SK-MEL-5 (cell line): ENCODE data around the gene ARHGAP23. TPM values are rescaled to one million over a fixed set of nuclear protein-coding genes. Genes with fewer than 3 reads are reported as not detected.
"Not testable (repeated sequence)": the region's sequence is repeated elsewhere in the genome, so short reads cannot be mapped to it uniquely, and the experiment has no call there.

Experiments used
- DNase-seq: peaks from one replicate; pipeline ENCODE4 v3.0.0-alpha.2; 2016; ENCODE audit warnings: low read depth, low spot score
- in situ Hi-C: cut with HindIII; loops from 2 replicates; pipeline ENCODE4 v1.10.0; 2016; ENCODE audit warnings: low sequenced_read_pairs, high pct_unique_total_duplicates, low pct_unique_long_range_greater_than_20kb
- total RNA-seq: library from RNA; depleted of rRNA; stranded (reverse); fragments of >200 nt; shearing (Covaris generic); gene quantifications from 2 replicates; pipeline ENCODE4 v1.2.3, GENCODE V29; 2014

The ARHGAP23 gene
- total RNA-seq, 1 experiment from 2014 or later: 0.34 TPM

DNA sequence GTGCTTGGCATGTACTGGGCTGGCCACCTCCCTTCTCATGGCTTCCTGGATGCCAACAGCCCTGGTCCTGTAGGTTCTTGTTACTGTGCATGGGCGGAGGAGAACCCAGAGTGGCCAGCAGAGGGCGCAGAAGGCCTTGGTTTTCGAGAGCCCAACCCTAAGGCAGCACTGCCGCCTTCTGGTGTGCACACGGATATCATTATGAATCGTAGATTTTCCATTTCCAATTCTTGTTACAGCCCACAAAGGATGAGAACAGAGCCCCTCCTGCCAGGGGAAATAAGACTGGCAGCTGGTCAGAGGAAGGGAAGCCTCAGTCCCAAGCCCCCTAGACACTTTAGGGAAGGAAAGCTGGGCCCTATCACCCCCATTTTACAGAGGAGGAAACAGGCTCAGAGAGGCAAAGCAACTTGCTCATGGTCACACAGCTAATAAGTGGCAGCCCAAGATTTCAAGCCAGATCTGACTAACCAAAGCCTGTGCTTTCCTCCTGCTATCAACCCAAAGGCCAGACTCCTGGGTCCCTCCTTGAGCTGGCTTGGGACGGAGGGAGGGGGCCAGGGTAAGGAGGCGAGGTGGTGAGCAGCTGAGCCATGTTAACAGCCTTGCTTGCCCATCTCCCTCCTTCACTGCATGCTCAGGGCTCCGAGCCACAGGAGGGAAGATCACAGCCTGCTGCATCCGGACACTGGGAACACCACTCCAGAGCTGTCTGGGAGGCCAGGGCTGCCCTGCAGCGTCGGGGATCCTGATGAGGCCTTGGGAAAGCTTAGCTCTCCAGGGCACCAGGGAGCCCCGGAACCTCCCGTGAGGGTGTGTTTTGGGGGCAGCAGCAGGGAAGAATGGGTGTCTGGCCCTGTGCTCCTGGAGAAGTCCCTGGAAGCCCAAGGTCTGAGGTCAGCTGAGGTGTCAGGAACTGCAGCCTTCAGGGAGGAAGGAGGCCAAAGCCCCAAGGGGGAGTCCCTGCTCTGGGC is 64.1 kb downstream of the ARHGAP23 start:
- in situ Hi-C loops: not testable (repeated sequence)
- peak; percentile 89 for DNase-seq

- in situ Hi-C loops, DNase-seq: not testable (repeated sequence)
Observed at GRCh38 chr17:38494152-38494551, 65.9 kb downstream of the ARHGAP23 start.

GRCh38 chr17:38497656-38498055 is 69.4 kb downstream of the ARHGAP23 start:
- DNase-seq, in situ Hi-C loops: not testable (repeated sequence)

- in situ Hi-C loops: no loop called here
Observed at GRCh38 chr17:38498353-38498752, 70.1 kb downstream of the ARHGAP23 start.

DNA sequence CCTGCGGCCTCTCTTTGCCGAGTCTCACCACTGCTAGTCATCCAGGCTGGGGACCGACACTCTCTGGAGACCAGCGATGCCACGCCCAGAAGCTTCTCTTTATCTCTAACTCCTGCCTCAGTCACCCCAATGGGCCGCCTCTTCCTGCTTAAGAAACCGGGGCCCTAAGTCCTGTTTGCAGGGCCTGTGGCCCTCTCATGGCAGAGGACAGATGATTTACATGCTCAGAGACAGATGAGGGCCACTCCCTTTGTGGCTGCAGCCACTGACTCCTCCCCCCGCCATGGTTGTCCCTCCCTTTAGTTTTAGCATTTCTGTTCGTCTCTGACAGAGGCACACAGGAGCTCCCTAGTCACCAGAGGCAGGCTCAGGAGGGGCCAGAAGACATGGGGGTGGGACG is 71.0 kb downstream of the ARHGAP23 start:
- DNase-seq, in situ Hi-C loops: not testable (repeated sequence)

More at GRCh38 chr17:38498353-38498752, 70.1 kb downstream of the ARHGAP23 start:
- no peak for DNase-seq

- DNase-seq, in situ Hi-C loops: not testable (repeated sequence)
Observed at GRCh38 chr17:38501718-38502117, 73.5 kb downstream of the ARHGAP23 start.

- in situ Hi-C loops, DNase-seq: not testable (repeated sequence)
Observed at GRCh38 chr17:38503286-38503913, 75.1 kb downstream of the ARHGAP23 start.

GRCh38 chr17:38504216-38504615 is 76.0 kb downstream of the ARHGAP23 start:
- in situ Hi-C loops: no loop called here
- DNase-seq: no peak

DNA sequence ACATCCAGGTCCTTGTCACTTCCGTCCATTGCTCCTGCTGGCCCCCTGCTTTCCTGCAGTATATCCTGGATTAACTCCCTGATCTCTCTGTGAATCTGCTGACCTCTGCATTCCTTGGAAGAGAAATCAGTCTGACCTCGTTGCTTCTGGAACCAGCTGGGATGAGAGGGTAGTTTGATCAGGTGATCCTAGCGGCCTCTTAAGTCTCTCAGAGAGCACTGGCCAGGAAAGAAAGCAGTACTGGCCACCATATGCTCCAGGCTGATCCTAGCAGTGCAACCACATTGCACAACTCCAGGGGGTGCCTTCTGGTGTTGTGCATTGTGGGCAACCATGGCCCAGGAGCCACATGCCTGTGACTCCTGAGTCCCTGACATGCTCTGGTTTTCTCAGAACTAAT is 79.2 kb downstream of the ARHGAP23 start:
- no peak for DNase-seq
- in situ Hi-C loops: no loop called here

GRCh38 chr17:38507921-38508569 is 79.8 kb downstream of the ARHGAP23 start:
- in situ Hi-C loops: no loop called here
- no peak for DNase-seq

GRCh38 chr17:38508570-38508950 is 80.3 kb downstream of the ARHGAP23 start:
- DNase-seq: no peak
- in situ Hi-C loops: no loop called here

GRCh38 chr17:38508954-38509771 is 80.9 kb downstream of the ARHGAP23 start:
- in situ Hi-C loops: no loop called here

DNA sequence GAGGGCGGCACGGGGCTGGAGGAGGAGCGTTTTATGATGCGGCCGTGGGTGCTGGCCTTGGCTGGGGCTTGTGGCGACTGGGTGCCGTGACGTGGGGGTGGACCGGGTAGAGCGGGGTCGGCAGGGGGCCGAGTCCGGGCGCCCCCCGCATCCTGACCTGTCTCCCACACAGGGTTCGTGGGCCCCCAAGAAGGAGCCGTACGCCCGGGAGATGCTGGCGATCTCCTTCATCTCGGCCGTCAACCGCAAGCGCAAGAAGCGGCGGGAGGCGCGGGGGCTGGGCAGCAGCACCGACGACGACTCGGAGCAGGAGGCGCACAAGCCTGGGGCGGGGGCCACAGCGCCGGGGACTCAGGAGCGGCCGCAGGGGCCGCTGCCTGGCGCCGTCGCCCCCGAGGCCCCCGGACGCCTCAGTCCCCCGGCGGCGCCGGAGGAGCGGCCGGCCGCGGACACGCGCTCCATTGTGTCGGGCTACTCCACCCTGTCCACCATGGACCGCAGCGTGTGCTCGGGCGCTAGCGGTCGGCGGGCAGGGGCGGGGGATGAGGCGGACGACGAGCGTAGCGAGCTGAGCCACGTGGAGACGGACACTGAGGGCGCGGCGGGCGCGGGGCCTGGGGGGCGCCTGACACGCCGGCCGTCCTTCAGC is 81.6 kb downstream of the ARHGAP23 start:
- in situ Hi-C loops: no loop called here
- DNase-seq: no peak

More at GRCh38 chr17:38508954-38509771, 80.9 kb downstream of the ARHGAP23 start:
- DNase-seq: peak; percentile 62

GRCh38 chr17:38510421-38511149 is 82.3 kb downstream of the ARHGAP23 start:
- DNase-seq: peak; percentile 15
- in situ Hi-C loops: no loop called here

GRCh38 chr17:38511150-38512108 is 83.2 kb downstream of the ARHGAP23 start:
- in situ Hi-C loops: no loop called here
- no peak for DNase-seq
